Ecto neural progenitor cell (in vitro differentiated cells): Measurements from ENCODE around the gene CLK3.
"Not testable (repeated sequence)": the region's sequence is repeated elsewhere in the genome, so short reads cannot be mapped to it uniquely, and the experiment has no call there.

Experiments used
- DNase-seq: peaks from one replicate; pipeline ENCODE4 v3.0.0-alpha.2; 2018; ENCODE audit warnings: low spot score

Gene CLK3

GRCh38 chr15:74642734-74643664 is 27.4 kb downstream of the CLK3 start:
- no peak for DNase-seq

GRCh38 chr15:74643665-74644204 is 28.1 kb downstream of the CLK3 start:
- DNase-seq, result no peak

GRCh38 chr15:74646480-74646879 is 30.8 kb downstream of the CLK3 start:
- DNase-seq, result no peak

GRCh38 chr15:74648051-74648842 is 32.6 kb downstream of the CLK3 start:
- no peak for DNase-seq

- no peak for DNase-seq
These were observed 35.7 kb downstream of the CLK3 start for GRCh38 chr15:74651242-74651741.

- DNase-seq, result no peak
These were observed 37.9 kb downstream of the CLK3 start for GRCh38 chr15:74653426-74654102.

- no peak for DNase-seq
These were observed 39.8 kb downstream of the CLK3 start for GRCh38 chr15:74655424-74655823.

GRCh38 chr15:74656935-74657535 is 41.4 kb downstream of the CLK3 start:
- DNase-seq, result no peak

GRCh38 chr15:74657846-74658245 is 42.2 kb downstream of the CLK3 start:
- no peak for DNase-seq

- DNase-seq, result not testable (repeated sequence)
These were observed 45.6 kb downstream of the CLK3 start for GRCh38 chr15:74661280-74661679.

GRCh38 chr15:74662064-74662860 is 46.6 kb downstream of the CLK3 start:
- DNase-seq, result no peak

- DNase-seq, result no peak
These were observed 47.8 kb downstream of the CLK3 start for GRCh38 chr15:74663303-74664027.

- no peak for DNase-seq
These were observed 48.5 kb downstream of the CLK3 start for GRCh38 chr15:74664028-74664616.

GRCh38 chr15:74664670-74665069 is 49.0 kb downstream of the CLK3 start:
- no peak for DNase-seq

GRCh38 chr15:74667975-74668374 is 52.3 kb downstream of the CLK3 start:
- DNase-seq, result no peak

GRCh38 chr15:74669627-74670026 is 54.0 kb downstream of the CLK3 start:
- DNase-seq, result no peak

- DNase-seq, result no peak
These were observed 58.5 kb downstream of the CLK3 start for GRCh38 chr15:74674161-74674560.

- no peak for DNase-seq
These were observed 61.2 kb downstream of the CLK3 start for GRCh38 chr15:74676801-74677200.
